HG02678 (cell line): Measurements from ENCODE around the gene GLDC.
"Not testable (repeated sequence)": the region's sequence is repeated elsewhere in the genome, so short reads cannot be mapped to it uniquely, and the experiment has no call there.

Experiments
- ATAC-seq: cut with Tn5 transposase; IDR thresholded peaks from one replicate; pipeline ENCODE4 v1.9.1; 2021; ENCODE audit warnings: mild to moderate bottlenecking, moderate library complexity; ENCODE audit not compliant: unreplicated experiment

GLDC gene

DNA sequence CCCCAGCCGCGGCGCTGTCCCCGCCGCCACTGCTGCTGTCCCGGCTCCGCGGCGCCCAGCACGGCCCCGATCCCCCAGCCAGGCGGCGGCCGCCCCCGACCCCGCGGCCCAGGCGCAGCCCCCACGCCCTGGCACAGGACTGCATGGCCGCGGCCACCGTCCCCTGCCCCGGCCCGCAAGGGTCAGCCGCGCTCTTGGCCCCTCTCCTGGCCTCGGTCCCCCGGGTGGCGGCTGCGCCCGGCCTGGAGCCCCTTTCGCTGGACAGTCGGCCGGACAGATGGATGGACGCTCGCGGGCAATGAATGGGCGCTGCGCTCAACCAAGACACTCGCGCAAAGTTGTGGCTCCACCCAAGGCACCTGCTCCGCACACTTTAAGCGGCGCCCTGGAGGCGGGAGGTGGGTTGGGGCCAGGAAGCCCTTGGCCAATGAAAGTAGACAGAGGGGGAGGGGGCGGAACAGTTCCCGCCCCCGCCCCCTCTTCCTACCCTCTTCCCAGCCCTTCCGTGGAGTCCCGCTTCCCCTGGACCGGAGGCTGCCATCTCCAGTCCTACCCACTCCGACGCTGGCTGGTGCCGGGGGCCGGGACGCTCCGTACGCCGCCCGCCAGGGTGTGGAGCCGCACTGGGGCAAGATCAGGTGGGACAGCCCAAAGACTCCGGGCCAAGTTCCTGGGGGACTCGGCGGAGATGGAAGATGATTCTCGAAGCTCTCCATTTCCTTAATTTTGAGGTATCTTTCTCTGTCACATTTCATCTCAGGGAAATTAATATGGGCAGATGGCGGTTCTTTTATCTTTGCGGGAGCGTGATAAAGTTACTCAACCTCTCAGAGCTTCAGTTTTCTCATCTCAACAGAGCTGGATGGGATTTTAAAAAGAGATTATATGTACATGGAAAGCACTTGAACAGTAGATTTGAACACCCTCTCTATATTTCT lies at the start of gene GLDC:
Gene GLDC (minus strand): TSS at position 375 of the 938 bp plus-strand sequence. CDS start 230 bp downstream, at position 145.
- peak; percentile 89 for ATAC-seq

DNA sequence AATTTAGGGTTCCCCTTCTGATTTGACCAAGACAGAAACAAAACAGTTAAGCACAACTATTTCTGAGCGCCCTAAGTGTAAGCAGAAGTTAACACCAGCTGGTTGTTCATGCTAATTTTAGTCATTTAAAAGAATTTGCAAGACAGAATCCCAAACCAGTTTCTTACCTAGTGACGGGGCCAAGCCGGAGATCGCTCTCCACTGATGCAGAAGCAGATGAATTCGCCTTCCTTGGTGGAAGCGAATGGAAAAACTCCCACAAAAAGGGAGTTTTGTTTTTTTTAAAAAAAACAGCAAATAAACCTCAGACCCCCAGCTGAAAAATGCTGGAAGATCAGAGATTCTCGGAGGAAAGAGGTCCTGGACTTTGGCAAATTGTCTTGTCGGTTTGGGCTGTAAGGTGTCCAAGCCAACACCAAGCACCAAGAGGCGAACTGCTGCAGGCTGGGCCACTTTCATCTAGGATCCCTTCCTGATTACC lies 47.4 kb upstream of the GLDC start:
- peak; percentile 43 for ATAC-seq

DNA sequence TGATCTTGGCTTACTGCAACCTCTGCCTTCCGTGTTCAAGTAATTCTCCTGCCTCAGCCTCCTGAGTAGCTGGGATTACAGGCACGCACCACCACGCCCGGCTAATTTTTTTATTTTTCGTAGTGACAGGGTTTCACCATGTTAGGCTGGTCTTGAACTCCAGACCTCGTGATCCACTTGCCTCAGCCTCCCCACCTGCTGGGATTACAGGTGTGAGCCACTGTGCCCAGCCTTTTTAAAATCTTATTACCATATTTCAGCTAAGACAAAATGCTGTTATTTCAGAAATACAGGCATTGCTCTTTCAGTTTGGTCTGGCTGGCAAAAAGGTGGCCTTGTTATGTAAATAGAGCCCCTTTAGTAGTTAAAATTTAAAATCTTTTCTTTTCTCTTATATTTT lies 46.9 kb upstream of the GLDC start:
- ATAC-seq = no peak

DNA sequence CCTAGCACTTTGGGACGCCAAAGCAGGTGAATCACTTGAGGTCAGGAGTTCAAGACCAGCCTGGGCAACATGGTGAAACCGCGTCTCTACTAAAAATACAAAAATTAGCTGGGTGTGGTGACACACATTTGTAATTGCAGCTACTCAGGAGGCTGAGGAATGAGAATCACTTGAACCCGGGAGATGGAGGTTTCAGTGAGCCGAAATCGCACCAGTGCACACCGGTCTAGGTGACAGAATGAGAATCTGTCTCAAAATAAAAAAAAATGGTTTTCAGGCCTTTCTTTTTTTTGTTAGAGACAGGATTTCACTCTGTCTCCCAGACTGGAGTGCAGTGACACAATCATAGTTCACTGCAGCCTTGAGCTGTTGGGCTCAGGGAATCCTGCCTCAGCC lies 45.1 kb upstream of the GLDC start:
- not testable (repeated sequence) for ATAC-seq

DNA sequence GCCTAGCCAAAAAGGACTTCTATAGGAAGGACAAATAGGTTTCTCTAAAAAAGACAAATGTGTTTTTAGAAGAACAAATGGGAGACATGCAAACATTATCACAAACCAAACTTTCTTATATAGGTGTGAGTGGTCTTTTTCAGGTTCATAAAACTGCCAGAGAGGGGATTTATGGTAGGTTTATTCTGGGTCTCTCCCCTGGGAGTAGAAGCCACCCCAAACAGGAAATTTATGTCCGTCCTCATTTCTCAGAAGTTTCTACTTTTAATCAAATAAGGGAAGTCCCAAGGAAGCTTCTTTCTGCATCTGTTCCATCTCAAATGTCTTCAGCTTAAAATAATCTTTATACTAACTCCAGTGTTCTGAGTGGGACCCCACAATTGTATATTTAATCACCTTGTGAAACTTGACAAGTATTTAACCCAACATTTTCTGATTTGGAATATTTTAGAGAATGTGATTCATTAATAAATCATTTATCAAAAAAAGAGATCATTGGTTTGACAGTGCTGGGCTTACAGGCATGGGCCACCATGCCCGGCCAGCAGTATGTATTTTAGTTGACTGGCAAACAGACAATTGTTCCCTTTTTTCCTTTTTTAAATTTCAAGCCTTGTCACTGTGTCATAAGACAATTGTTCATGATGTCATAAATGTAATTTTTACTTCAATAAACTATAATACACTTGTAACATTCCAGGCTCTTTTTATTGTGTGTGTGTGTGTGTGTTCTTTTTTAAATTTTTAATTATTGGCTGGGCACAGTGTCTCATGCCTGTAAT lies 44.6 kb upstream of the GLDC start:
- ATAC-seq = no peak

DNA sequence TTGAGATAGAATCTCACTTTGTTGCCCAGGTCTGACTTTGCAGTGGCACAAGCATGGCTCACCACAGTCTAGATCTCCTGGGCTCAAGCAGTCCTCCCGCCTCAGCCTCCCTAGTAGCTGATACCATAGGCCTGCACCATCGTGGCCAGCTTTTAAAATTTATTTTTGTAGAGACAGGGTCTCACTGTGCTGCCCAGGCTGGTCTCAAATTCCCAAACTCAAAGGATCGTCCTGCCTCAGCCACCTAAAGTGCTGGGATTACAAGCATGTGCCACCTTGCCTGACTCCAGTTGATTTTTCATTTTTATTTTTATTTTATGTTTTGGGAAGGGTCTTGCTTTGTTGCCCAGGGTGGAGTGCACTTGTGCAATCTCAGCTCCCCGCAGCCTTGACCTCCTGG lies 41.7 kb upstream of the GLDC start:
- no peak for ATAC-seq

DNA sequence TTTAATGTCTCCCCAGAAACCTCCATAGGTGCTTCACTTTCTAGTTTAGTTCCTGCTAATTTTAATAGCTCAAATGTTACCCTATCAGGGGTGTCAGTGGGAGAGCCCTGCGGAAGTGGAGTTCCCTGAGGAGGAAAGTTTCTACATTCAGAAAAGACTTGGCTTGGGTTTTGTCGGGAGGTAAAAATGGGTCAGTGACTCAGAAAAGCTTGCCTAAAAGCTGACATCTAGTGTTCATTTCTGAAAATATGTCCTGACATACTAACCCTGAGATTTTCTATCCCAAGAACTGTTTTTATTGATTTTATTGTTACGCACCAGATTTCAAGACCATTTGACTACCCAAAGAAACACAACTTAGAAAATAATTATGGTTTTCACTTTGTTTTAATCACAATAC lies 40.9 kb upstream of the GLDC start:
- ATAC-seq = no peak

DNA sequence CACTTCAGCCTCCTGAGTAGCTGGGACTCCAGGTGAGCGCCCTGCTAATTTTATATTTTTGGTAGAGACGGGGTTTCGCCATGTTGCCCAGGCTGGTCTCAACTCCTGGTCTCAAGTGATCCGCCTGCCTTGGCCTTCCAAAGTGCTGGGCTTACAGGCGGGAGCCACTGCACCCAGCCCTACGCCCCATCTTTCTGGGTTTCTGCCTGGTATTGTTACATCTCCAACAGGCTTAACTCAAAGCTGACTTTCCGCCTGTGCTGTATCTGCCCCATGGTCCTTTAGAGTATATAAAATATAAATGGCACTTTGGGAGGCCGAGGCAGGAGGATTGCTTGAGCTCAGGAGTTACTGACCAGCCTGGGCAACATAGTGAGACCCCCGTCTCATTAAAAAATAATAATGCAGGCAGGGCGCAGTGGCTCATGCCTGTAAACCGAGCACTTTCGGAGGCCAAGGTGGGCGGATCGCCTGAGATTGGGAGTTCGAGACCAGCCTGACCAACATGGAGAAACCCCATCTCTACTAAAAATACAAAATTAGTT lies 36.5 kb upstream of the GLDC start:
- no peak for ATAC-seq

DNA sequence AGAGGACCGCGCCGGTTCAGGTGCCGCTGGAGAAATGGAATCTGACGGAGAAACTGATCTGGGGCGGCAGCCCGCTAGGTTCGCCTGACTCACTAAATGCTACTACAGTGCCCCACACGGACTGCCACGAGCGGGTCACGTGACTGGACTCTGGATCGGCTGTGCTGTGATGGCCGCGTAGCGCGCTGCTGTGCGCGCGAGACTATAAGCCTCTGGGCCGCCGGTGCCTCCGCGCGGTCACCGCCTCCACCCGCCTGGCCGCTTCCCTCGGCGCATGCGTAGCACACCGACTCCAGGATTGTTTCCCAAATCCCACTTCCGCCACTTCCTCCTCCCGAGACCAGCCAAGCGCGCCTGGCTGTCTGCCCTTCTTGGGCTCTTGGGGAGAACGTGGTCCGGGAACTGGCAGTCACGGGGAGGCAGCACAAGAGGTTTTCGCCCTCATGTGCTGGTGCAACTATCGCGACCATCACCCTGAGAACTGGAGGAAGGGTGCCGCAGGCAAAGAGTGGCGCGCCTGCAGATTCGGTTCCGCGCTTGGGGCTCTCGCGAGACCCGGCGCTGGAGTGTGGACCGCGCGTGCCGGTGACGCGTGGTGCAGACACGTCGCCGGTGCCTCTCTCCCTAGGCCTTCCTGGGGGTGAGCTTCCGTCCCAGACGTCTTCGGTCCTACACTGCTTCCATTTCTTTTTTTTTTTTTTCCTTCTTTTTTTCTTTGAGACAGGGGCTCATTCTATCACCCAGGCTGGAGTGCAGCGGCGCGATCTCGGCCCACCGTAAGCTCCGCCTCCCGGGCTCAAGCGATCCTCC lies 35.8 kb upstream of the GLDC start:
- ATAC-seq = peak; percentile 70

DNA sequence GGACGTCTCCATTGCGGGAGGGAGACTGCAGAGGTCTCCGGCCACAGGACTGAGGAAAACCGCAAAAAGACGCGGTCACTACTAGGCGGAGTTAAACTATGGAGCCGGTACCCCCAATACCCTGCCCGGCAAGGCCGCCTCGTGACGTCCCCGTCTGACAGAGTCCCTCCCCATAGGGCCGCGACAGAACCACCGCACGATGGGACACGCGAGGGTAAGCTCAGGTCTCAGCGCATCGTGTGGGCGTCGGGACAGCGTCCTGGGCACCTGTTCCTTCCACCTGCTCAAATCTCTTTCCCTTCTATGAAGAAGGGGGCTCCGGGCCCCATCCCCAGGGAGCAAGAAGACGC lies 35.2 kb upstream of the GLDC start:
- ATAC-seq = peak; percentile 26

DNA sequence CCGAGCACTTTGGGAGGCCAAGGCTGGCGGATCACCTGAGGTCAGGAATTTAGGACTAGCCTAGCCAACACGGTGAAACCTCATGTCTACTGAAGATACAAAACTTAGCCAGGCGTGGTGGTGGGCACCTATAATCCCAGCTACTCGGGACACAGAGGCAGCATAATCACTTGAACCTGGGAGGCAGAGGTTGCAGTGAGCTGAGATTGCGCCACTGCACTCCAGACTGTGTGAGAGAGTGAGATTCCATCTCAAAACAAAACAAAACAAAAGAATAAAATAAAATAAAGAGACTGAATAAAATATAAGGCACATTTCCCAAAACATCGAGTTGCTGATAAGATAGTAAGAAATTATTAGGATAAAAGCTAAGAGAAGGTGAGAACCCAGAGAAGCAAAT lies 32.3 kb upstream of the GLDC start:
- ATAC-seq = no peak

DNA sequence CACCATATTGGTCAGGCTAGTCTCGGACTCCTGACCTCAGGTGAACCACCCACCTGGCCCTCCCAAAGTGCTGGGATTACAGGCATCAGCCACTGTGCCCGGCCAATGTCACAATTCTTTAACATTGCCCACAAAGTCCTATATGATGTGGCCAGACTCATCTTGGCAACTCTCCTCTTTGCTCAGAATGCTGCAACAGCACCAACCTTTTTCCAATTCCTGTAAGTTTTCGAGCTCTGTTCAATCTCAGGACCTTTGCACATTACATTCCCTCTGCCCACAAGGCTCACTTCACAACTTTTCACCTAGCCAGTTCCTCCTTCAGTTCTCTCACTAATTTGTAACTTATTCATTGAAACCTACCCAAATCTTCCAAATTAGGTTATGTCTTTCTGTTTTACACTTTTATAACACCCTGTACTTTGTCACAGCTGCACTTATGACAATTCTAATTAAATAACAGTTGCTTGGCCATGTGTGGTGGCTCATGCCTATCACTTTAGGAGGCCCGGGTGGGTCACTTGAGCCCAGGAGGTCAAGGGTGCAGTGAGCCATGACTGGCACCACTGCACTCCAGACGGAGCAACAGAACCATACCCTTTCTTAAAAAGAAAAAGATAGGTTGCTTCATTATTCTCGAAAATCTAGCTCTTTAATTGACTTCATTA lies 30.9 kb upstream of the GLDC start:
- no peak for ATAC-seq

DNA sequence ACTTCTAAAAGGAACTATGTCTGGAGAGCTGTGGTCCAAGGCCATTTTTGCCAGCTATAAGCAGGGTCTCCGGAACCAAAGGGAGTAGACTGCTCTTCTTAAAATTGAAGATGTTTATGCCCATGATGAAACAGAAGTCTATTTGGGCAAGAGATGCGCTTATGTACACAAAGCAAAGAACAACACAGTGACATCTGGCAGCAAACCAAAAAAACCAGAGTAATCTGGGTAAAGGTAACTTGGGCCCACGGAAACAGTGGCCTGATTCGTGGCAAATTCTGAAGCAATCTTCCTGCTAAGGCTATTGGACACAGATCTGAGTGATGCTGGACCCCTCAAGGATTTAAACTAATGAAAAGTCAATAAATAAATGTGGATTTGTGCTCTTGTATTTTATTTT lies 29.7 kb upstream of the GLDC start:
- no peak for ATAC-seq

DNA sequence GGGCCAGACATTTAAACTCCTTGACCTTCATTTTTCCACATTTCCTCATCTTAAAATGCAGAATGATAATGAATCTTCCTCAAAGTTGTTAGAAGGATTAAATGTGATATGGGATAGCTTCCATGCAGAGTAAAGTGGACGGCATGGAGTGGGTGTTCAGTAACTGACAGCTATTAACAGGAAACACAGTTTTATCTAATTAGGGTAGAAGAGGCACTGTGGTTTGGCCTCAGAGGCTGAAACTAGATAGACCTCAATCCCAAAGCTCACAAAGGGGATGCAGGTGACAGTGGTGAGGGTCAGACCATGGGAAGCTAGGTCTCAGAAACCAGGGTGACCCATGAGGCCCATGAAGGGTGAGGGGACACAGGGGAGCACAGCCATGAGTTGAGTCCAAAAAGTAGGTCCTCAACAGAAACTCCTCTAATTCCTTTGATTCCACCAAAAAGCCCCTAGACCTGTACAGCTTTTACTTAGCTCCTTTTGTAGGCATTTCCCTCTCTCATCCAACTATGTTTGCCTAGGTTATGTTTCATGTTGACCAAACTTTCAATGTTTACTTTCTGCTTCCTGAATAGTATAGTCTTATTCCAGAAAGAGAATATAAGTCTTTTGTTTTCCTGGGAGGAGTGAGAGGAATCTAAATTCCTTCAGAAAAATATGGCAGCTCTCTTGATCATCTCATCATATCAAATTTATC lies 27.9 kb upstream of the GLDC start:
- ATAC-seq = peak; percentile 66

DNA sequence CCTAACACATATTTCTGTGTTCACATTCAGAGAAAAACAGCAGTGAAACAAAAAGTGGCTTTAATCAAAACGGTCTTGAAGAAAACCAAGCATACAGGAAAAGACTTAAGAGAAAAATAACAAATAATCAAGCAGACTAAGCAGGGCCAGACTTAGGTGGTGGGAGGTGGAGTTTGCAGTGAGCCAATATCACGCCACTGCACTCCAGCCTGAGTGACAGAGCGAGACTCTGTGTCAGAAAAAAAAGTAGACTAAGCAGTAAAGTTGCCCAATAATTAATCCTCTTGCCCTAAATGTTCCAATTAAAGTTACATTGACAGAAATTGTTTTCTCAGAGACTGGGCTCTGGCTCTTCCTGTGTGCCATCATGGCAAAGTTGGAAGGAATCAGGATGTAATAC lies 26.6 kb upstream of the GLDC start:
- no peak for ATAC-seq

DNA sequence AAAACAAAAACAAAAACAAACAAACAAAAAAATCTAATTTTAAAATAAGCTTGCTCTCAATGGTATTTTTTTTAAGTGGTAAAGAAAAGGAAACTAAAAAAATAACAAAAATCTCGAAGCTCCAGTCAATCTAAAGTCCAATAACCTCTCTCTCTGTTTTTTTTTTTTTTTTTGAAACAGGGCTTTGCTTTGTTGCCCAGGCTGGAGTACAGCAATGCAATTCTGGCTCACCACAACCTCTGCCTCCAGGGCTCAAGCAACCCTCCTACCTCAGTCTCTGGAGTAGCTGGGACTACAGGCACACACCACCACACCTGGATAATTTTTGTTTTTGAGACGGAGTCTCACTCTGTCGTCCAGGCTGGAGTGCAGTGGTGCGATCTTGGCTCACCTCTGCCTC lies 25.9 kb upstream of the GLDC start:
- no peak for ATAC-seq

DNA sequence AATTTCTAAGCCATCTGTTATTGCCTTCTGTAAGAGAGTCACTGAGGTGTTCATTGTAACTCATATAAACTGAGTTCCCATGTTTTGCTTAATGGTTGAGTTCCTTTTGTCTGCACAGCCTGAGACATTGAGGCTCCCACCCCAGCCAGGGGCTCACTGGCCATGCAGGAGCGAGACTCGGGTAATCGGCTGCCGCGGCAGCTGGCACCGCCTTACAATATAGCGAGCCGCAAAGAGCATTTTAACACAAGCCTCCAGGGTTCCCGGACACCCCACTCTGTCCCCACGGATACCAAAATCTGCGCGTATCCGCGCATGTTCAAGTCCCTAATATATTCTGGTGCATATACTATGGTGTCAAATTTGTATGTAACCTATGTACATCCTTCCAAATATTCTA lies 24.4 kb upstream of the GLDC start:
- ATAC-seq = no peak

DNA sequence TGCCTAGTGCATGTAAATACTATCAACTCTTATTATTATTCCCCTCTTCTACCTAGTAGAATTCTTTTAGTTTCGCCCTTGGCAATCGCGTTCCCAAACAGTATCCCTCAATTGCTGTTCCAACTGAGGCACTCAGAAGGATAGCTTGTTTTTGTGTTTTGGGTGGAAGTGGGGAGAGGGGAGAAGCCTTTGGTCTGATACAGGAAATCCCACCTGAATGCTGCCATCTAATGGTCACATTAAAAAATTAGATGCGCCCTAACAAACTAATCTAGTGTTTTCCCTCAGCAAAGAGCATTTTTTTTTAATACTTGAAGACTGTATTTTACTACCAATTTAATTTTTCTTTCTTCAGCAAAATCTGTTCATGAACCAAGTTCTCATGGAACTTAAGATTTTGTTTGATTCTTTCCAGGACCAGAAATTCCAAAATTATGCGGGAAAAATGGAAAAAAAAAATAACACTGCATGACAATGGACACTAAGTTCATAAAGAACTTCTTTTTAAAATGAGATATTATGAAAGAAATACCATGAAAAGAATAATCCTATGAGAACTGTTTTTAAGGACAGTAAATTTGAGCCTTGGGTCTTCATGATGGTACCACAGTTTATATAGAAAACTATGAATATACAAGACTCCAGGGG lies 22.2 kb upstream of the GLDC start:
- no peak for ATAC-seq

DNA sequence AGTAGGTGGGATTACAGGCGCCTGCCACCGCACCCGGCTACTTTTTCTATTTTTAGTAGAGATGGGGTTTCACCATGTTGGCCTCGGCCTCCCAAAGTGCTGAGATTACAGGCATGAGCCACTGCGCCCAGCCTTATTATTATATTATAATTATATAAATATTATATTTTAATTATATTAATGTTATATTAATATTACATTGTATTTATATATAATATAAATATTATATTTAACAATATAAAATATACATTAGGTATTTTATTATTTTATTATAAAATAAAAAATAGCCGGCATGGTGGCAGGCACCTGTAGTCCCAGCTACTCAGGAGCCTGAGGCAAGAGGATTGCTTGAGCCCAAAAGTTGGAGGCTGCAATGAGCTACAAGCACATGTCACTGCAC lies 21.6 kb upstream of the GLDC start:
- no peak for ATAC-seq
